DND-41 (cell line): ENCODE data around the gene JOSD2.

Experiments used
- CTCF ChIP-seq: IDR thresholded peaks from 2 replicates; pipeline ENCODE4 v1.5.1; 2012; ENCODE audit warnings: borderline replicate concordance, low read length, moderate library complexity, mild to moderate bottlenecking; ENCODE audit not compliant: poor library complexity, severe bottlenecking; ENCODE audit errors: extremely low read depth
- EZH2 ChIP-seq: IDR thresholded peaks from 3 replicates; pipeline ENCODE4 v1.6.1; 2012; ENCODE audit warnings: borderline replicate concordance, low read depth, mild to moderate bottlenecking, moderate library complexity, low read length, inconsistent platforms; ENCODE audit not compliant: severe bottlenecking

- TF ChIP-seq CTCF = no peak
- no peak for TF ChIP-seq EZH2
These were observed 51.4 kb downstream of the JOSD2 start for GRCh38 chr19:50459638-50460037.
